HCT116 (cell line): ENCODE measurements around the gene STK35.
A peak's percentile ranks its signal among the peaks of the same experiment; 100 is the strongest.

ENCODE experiments used
- EGR1 ChIP-seq: IDR thresholded peaks from 2 replicates; pipeline ENCODE4 v1.6.1; 2012; ENCODE audit warnings: low read depth
- EZH2 ChIP-seq: fragments of 200-600 bp; sonication (generic); IDR thresholded peaks from 2 replicates; pipeline ENCODE4 v1.6.1; 2017; ENCODE audit warnings: antibody characterized with exemption, mixed run types
- FOSL1 ChIP-seq: IDR thresholded peaks from 2 replicates; pipeline ENCODE4 v1.6.1; 2012; ENCODE audit warnings: low read depth
- MAX ChIP-seq: IDR thresholded peaks from 2 replicates; pipeline ENCODE4 v1.6.1; 2012
- POLR2A ChIP-seq: IDR thresholded peaks from 2 replicates; pipeline ENCODE4 v1.7.0; 2011; ENCODE audit warnings: borderline replicate concordance; ENCODE audit not compliant: insufficient read depth, insufficient read length; ENCODE audit errors: extremely low read depth
- POLR2AphosphoS5 ChIP-seq: IDR thresholded peaks from 2 replicates; pipeline ENCODE4 v1.6.1; 2011; ENCODE audit warnings: mild to moderate bottlenecking, low read depth, low read length, moderate library complexity
- RAD21 ChIP-seq: IDR thresholded peaks from 2 replicates; pipeline ENCODE4 v1.6.1; 2012; ENCODE audit warnings: low read depth, mild to moderate bottlenecking
- SIN3A ChIP-seq: IDR thresholded peaks from 2 replicates; pipeline ENCODE4 v1.6.1; 2012; ENCODE audit warnings: low read depth
- ZNF274 ChIP-seq: fragments of 200-500 bp; sonication (Bioruptor generic); IDR thresholded peaks from 2 replicates; pipeline ENCODE4 v1.6.1; 2014; ENCODE audit warnings: mild to moderate bottlenecking, low read depth, low read length, inconsistent platforms
- TF ChIP-seq, protein P1 (sequence below), 3 experiments: fragments of 200-600 bp in 1 of 3; sonication (generic) in 1 of 3; IDR thresholded peaks in 2 of 3; conservative IDR thresholded peaks in 1 of 3; 2 replicates each; pipeline ENCODE4 v1.5.1; 2012 to 2017; ENCODE audit warnings: low read depth in 2 of 3, low read length in 2 of 3, antibody characterized with exemption in 1 of 3, borderline replicate concordance in 1 of 3, control low read depth in 1 of 3, mild to moderate bottlenecking in 1 of 3, mixed read lengths in 1 of 3, mixed run types in 1 of 3, moderate library complexity in 1 of 3; ENCODE audit not compliant: insufficient read depth in 1 of 3

DNA sequence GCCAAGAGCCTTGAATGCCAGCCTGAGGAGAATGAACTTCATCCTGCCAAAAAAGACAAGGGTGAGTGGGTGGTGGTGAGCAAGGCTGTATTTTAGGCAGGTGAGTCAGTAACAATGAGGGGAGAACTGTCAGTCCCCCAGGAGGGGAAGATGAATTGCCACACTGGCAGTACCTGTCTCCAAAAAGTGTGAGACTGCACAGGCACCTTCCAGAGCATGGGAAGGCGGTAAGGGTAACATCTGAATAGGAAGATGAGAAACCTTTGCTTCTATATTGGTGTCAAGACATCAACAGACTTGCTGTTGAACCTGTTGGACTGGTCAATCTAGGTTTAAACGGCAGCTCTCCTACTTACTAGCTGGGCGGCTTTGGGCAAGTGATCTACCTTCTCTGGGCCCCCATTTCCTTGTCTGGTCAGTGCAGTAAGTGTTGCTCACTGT, 30.9 kb downstream of the STK35 start:
- TF ChIP-seq EZH2 = no peak
- TF ChIP-seq POLR2AphosphoS5 = no peak
- TF ChIP-seq, protein P1, sequence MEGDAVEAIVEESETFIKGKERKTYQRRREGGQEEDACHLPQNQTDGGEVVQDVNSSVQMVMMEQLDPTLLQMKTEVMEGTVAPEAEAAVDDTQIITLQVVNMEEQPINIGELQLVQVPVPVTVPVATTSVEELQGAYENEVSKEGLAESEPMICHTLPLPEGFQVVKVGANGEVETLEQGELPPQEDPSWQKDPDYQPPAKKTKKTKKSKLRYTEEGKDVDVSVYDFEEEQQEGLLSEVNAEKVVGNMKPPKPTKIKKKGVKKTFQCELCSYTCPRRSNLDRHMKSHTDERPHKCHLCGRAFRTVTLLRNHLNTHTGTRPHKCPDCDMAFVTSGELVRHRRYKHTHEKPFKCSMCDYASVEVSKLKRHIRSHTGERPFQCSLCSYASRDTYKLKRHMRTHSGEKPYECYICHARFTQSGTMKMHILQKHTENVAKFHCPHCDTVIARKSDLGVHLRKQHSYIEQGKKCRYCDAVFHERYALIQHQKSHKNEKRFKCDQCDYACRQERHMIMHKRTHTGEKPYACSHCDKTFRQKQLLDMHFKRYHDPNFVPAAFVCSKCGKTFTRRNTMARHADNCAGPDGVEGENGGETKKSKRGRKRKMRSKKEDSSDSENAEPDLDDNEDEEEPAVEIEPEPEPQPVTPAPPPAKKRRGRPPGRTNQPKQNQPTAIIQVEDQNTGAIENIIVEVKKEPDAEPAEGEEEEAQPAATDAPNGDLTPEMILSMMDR (IDR thresholded peaks at IDR 0.05 in 2 of 3, conservative IDR thresholded peaks at IDR 0.05 in 1 of 3; ENCODE audit: borderline replicate concordance in 1 of 3, insufficient read depth in 1 of 3, low read depth in 2 of 3, low read length in 2 of 3) = no peak
- TF ChIP-seq POLR2A = no peak
- TF ChIP-seq SIN3A = no peak
- no peak for TF ChIP-seq ZNF274
- peak; percentile 24; the same call in 1 of the 2 replicates for TF ChIP-seq FOSL1
- no peak for TF ChIP-seq MAX
- no peak for TF ChIP-seq RAD21
- peak; percentile 78; the same call in 1 of the 2 replicates for TF ChIP-seq EGR1
